ENCODE data around the gene AGMO. TPM values are rescaled to one million over a fixed set of nuclear protein-coding genes. Genes with fewer than 3 reads are reported as not detected.

AGMO gene
- total RNA-seq, 1 experiment from 2014 or later: 13.2 TPM

- Mint-ChIP-seq H3K27ac (ENCODE audit: unreplicated experiment) (no peak overlapping the region), H3K27me3 (ENCODE audit: unreplicated experiment) (no peaks in the 10 kb centered on the region)
These were observed 100.2 kb downstream of the AGMO start for GRCh38 chr7:15461576-15461975.

GRCh38 chr7:15459018-15459615, 102.7 kb downstream of the AGMO start:
- H3K27ac Mint-ChIP-seq (ENCODE audit: unreplicated experiment): no peak overlapping the region
- no peaks in the 10 kb centered on the region for H3K9me3 Mint-ChIP-seq (ENCODE audit: low read depth, unreplicated experiment)
- H3K4me1 Mint-ChIP-seq (ENCODE audit: low read depth, unreplicated experiment): no peaks in the 10 kb centered on the region
- no peak overlapping the region for H3K4me3 Mint-ChIP-seq (ENCODE audit: low read depth, unreplicated experiment)
- BruUV-seq (replicated peaks): no TSS peak
- no peaks in the 10 kb centered on the region for H3K27me3 Mint-ChIP-seq (ENCODE audit: unreplicated experiment)
- CTCF ChIA-PET: no interaction called here
- no peak for TF ChIP-seq CTCF (IDR thresholded peaks at IDR 0.05; ENCODE audit: unreplicated experiment)
- H3K36me3 Mint-ChIP-seq (ENCODE audit: insufficient read depth, unreplicated experiment): no peaks in the 10 kb centered on the region
- no peak for DNase-seq
- intact Hi-C loops (cut with micrococcal nuclease; ENCODE audit: unreplicated experiment): no loop called here

More at GRCh38 chr7:15461576-15461975, 100.2 kb downstream of the AGMO start:
- no peaks in the 10 kb centered on the region for H3K36me3 Mint-ChIP-seq (ENCODE audit: insufficient read depth, unreplicated experiment)
- no peak for TF ChIP-seq CTCF (IDR thresholded peaks at IDR 0.05; ENCODE audit: unreplicated experiment)
- no peak overlapping the region for H3K4me3 Mint-ChIP-seq (ENCODE audit: low read depth, unreplicated experiment)
- intact Hi-C loops (cut with micrococcal nuclease; ENCODE audit: unreplicated experiment): no loop called here
- no peaks in the 10 kb centered on the region for H3K4me1 Mint-ChIP-seq (ENCODE audit: low read depth, unreplicated experiment)
- CTCF ChIA-PET: interaction anchor here (0.9 kb wide), 1 partner anchor 32 kb away, joined by 3 read pairs; no protein-coding TSS in a partner anchor
- H3K9me3 Mint-ChIP-seq (ENCODE audit: low read depth, unreplicated experiment): no peaks in the 10 kb centered on the region
- BruUV-seq (replicated peaks): no TSS peak
- DNase-seq: no peak

GRCh38 chr7:15457990-15458955, 103.5 kb downstream of the AGMO start:
- Mint-ChIP-seq H3K27ac (ENCODE audit: unreplicated experiment) (no peak overlapping the region), H3K4me1 (ENCODE audit: low read depth, unreplicated experiment) (no peaks in the 10 kb centered on the region), H3K4me3 (ENCODE audit: low read depth, unreplicated experiment) (no peak overlapping the region), H3K36me3 (ENCODE audit: insufficient read depth, unreplicated experiment) (no peaks in the 10 kb centered on the region), H3K27me3 (ENCODE audit: unreplicated experiment) (no peaks in the 10 kb centered on the region), H3K9me3 (ENCODE audit: low read depth, unreplicated experiment) (no peaks in the 10 kb centered on the region)
- BruUV-seq (replicated peaks): no TSS peak
- CTCF ChIA-PET: interaction anchor here (1.0 kb wide), 1 partner anchor 21 kb away, joined by 4 read pairs; no protein-coding TSS in a partner anchor
- intact Hi-C loops (cut with micrococcal nuclease; ENCODE audit: unreplicated experiment): no loop called here
- no peak for TF ChIP-seq CTCF (IDR thresholded peaks at IDR 0.05; ENCODE audit: unreplicated experiment)
- DNase-seq: no peak

GRCh38 chr7:15452670-15453069, 109.1 kb downstream of the AGMO start:
- no peak for TF ChIP-seq CTCF (IDR thresholded peaks at IDR 0.05; ENCODE audit: unreplicated experiment)
- no peaks in the 10 kb centered on the region for H3K27me3 Mint-ChIP-seq (ENCODE audit: unreplicated experiment)
- BruUV-seq (replicated peaks): no TSS peak
- no peaks in the 10 kb centered on the region for H3K9me3 Mint-ChIP-seq (ENCODE audit: low read depth, unreplicated experiment)
- no peak overlapping the region for H3K27ac Mint-ChIP-seq (ENCODE audit: unreplicated experiment)
- DNase-seq: no peak
- intact Hi-C loops (cut with micrococcal nuclease; ENCODE audit: unreplicated experiment): no loop called here
- no peaks in the 10 kb centered on the region for H3K36me3 Mint-ChIP-seq (ENCODE audit: insufficient read depth, unreplicated experiment)
- H3K4me3 Mint-ChIP-seq (ENCODE audit: low read depth, unreplicated experiment): no peak overlapping the region
- CTCF ChIA-PET: interaction anchor here (0.6 kb wide), 1 partner anchor 463 kb away, joined by 3 read pairs; no protein-coding TSS in a partner anchor
- H3K4me1 Mint-ChIP-seq (ENCODE audit: low read depth, unreplicated experiment): no peaks in the 10 kb centered on the region

All from Calu3 (cell line).